Measurements from ENCODE around the gene PARD3B.

PARD3B gene

DNA sequence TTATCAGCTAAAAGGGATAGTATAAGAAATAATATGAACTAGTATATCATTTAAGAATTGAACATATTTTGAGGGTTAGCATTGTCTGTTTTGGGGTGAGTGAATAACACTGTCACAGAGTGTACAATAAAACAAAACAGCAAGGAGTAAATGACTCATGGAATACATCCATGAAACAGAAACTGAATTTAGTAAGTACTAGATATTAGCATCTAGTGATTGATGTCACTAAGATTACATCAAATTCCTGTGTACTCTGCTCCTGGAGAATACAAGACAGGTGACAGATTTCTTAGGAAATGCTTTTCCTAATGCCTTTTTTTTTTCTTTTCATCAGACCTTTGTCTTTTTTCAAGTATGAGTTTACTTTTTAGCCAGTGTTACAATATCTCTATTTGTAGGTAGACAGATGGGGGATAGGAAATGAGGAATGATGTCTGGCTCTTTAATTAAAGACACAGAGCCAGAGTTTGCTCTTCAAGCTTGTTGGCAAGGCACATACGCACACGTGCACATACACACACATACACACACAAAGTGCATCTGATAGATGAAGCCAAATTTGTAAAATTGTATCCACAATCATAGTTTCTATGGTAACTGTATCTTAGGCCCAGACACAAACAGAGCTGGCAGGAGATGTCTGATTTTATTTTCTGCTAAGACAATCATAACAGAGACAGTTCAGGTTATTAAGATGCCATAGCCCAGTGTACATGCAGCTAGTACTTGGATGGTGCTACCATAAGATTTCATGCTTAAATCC is 998.8 kb downstream of the PARD3B start:
- no peak for DNase-seq

DNA sequence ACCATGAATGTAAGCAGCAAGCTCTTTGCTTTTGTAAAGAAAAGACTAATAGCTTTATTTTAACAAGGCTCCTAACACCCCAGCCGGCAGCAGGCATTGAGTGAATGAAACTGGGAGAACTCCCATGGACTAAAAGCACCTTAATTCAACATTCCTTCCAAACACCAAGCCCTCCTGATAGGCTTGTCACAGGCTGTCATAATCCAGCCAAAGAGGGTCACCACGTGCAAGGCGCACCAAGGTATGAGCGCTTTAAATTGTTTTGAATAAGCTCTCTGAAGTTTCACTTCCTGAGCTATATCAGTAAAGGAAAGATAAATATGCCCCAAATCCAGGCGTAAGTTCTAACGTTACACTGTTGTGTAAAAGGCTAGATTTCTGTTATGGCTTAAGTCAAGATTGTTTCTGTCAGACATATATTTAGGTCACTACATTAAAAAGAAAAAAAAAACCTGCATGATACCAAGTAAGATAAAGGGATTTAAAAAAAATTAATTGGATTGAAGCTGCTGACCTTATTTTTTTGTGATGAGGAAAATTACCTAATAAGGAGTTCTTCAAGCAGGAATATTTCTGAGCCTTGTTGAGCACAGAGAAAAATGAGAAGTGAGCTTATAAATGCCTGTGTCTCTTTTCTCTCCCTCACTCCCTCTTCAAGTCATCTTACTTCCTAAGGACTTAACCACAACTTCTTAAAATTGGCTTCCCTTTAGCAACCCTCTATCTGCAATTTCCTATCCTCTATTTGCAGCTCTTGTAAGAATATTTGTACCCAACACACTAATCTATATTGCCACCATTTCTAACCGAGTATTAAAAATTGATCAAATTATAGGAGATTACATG is 1000.9 kb downstream of the PARD3B start:
- no peak for DNase-seq

DNA sequence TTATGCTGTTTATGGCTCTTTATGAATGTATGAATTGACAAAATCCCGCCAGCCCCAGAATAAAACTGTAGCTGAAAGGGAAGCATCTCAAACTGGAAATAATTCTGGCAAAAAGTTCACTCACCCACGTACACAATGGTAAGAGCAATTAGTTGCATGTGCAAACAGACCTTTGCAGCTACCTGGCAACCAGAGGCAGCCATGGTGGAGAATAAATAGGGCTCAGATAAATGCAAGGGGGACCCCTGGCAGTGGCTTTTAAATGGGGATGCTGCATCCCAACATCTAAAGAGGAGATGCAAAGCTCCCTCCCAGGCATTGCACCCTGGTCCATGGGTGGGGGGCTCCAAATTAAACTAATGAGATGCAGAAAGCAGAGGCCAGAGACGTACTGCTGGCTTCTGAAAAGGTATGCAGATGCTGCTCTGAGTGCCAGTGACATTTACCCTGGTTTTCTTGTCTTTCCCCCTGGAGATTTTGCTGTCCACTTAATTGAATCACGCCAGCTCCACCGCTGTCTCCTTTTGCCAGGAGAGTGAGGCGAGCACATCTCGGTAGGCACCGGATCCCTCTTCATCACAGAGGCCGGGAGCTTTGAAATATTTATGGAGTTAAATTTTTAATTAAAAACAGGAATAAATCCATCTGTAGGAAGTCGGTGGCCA is 1010.4 kb downstream of the PARD3B start:
- no peak for DNase-seq

DNA sequence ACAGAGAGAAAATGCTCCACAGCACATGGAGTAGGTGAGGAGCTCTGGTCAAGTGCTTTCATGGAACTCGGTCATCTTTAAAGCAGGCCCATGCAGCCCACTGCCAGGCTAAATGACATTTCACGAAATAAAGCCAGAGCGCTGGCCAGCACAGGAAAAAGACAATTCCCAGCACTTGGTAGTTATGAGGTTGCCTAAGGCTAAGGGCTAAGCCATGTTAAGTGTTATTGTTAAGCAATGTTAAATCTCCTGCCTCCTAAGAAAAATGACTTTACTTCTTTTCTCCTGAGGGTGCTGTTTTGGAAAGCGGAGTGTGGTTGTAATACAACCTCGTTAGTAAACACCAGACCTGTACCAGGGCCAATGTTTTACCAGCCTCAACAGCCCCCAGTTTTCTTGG is 1011.1 kb downstream of the PARD3B start:
- DNase-seq = no peak

DNA sequence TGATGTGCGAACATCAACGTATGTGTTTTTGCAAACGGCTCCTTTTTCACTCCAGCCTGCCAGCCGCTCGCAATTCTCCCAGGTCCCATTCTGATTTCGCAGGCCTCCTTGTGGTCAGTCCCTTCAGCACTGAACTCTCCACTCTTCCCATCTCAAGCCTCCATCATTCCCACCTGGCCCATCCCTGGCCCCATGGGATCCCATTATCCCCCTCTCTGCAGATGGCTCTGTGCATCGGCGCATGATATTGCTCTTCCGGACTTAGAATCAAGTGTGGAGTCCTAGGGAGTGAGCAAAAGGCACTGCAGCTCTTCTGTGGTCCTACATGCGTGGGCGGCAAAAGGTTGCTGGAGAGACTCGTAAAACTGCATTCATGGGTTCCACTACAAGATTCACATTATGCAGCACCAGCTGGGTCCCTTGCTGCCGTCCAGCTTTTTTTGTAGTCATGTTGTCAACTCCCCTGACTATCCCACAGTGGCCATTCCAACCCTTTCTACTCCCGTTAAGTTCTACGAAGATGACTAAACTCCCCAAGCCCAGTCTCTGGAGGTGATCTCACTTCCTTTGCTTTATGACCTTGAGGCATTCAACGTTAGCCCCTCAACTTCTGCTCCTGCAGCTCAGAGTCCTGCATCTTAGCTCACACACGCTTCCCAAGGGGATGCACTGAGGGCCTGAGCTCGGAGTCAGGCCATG is 1011.7 kb downstream of the PARD3B start:
- no peak for DNase-seq

DNA sequence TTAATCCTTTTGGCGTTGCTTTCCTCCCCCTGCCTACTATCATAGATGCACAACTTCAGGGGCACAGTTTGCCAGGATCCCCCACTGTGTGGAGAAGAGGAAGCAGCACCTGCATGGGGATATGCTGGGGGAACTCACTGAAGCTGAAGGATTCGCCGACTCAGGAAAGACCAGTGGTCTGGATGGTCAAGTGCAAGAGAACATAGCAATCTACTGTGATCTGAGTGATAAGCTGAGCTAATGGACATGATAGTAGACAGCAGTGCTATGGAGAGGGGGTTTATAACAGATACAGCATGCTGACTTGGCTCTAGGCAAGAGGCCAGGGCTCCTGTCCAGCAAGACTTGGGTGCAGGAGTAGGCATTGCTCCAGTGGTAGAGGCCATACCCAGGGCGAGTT is 1012.6 kb downstream of the PARD3B start:
- no peak for DNase-seq

DNA sequence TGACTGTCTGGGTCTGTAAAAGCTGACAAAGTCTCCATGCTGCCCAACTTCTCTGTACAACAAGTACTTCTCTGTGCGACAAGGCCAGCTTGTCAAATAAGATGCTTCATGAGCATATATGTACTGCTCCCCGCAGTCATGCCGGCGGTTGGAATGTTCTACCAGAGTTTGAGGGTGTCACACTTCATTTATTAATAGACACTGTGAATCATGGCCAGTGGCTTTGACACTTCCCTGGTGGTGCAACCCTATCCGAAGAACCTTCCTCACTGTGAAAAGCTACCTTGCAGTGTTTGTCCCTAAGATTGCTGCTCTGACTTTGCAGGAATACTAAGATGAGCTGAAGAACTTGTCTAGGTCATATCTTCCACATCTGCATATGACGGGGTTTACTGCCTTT is 1016.2 kb downstream of the PARD3B start:
- no peak for DNase-seq

DNA sequence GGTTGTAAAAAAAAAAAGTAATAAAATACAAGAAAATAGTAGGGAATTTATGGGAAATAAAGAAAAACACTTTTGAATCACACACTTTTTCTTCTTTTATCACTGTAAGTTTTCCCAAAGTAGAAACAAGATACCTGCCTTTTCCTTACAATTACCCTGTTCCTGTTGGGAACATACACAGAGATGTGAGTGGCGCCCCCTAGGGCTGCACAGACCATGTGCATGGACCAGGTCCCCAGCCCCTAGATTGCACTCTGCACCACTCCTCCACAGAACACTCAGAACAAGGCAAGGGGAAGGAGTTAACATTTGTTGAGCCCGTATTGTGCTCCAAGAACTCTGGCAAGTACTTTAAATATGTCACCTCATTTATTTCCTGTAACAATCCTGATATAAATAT is 1018.4 kb downstream of the PARD3B start:
- DNase-seq = no peak

DNA sequence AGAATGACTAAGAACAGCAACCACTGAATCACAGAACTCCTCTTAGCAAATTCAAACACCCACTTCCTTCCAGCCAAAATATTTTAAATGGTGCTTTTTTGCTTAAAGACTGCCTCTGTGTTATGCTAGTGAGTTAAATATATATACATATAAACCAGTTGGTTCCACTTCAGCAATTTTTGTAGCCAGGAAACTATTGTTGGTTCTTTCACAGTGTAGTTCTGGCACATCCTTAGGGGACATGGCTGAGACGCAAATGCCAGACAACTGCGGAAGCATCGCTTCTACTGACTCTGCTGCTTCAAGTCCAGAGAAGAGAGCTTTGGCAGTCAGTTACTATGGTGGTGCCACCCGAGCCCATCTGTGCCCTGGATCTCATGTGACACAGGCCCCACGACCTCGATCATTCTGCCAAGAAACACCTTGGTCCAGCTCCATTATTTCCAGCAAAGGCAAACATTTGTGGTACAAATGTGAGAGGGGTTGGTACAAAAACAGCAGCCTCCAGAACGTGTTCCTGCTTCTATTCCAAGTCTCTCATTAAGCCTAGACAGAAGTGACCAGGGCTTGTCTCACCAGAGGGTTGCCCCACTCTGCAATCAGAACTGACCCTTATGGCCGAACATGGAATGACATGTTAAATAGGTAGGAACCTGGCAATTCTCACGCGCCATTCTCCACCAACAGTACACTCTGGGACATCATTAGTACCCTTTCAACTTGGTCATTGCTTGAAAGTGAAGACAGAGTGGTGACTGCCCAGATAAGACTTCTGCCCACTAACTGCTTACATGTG is 1019.3 kb downstream of the PARD3B start:
- DNase-seq = no peak

DNA sequence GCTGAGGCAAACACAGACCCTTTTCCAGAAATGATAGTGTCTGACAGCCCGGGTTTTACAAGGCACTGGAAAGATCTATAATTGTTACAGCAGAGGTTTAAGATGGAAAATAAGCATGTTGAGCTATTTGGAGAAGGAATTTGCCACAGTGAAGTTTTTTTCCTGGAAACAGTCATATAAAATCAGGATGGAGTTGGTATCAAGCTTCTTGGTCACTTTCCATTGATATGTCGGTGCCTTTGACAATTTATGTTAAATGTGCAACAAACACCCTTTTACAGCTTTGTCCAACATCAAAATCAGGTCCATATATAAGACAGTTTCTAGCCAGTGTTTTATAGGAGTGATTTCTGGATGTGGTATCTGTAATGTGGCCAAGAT is 1019.9 kb downstream of the PARD3B start:
- DNase-seq = no peak

DNA sequence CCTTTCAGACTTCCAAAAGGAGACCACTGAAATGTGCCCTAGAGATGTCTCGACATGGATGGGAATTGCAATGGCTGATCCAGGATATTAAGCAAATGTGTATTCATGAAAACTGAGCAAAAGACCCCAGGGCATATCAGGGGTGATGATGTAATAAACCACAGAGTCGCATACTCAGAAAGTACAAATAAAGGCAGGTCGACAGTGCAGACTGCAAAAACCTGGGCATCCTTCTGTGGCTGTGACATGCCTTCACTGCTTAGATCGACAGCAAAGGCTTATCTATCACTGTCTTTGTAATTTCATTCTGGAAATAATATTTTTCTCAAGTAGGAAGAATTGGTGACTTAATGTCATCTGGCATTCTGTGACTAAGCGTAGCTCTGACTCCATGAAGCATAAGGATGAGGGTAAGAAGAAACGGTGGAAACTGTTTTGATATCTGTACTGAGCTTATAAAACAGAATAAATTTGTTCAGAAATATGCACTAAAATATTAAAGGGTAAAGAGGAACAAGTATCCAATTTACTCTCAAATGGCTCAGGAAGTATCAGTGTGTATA is 1021.4 kb downstream of the PARD3B start:
- no peak for DNase-seq

DNA sequence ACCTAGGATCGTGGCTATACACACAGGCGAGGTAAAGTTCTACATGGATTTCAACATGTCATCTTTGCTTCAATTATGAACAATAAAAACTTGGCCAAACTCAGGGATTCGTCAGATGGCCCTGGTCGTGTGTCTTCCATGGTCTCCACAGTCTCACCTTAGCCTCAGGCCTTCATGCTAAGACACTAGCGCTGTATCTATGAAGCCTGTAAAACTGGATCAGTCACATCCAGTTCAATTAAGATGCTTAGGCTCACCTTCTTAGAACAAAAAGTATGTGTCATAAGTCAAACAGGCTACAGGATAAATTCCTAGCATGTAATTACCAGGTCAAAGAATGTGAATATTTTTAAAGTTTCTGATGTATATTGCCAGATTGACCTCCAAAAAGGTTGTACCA is 1023.3 kb downstream of the PARD3B start:
- DNase-seq = no peak

DNA sequence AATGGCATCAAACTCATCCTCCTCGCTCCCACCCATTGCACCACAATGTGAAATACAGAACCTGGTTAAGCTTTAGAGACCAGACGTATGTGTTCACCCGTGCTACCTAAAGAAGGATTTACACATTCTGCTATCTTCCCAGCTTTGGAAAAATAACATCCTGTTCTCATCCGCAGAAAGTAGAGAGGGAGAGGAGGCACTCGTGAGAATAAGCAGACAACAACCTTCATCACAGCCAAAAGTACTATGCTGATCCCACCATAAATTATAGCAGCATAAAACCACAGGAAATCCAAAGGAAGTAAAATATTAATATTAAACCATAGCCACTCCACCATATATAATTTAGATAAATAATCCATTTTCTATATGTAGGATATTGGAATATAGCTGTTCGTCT is 1025.4 kb downstream of the PARD3B start:
- DNase-seq = no peak

DNA sequence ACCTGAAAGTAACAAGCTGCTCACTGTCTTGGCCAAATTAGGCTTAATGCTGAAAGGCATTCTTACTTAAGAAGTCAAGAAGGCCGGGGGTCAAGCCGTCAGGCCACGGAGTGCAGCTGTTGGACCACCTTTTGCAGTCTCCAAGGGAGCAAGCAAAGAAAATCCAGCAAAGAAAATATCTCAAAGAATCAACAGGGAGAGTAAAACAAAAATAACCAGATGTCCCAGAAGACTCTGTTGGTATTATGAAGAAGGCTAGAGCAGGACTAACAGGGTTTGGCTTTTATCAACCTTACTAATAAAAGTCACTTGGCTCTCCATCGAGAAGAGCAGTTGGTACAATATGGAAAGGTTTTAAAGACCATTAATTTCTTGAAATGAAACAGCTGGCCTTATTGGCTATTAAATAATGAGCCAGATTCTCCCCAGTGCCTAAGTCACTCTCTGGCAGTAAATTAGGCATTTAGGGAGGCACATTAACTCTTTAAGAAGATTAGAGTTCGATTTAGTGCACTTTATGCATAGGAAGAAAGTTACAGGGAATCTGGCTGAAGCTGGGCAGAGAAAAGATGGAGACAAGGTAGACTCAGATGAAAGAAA is 1026.2 kb downstream of the PARD3B start:
- no peak for DNase-seq

DNA sequence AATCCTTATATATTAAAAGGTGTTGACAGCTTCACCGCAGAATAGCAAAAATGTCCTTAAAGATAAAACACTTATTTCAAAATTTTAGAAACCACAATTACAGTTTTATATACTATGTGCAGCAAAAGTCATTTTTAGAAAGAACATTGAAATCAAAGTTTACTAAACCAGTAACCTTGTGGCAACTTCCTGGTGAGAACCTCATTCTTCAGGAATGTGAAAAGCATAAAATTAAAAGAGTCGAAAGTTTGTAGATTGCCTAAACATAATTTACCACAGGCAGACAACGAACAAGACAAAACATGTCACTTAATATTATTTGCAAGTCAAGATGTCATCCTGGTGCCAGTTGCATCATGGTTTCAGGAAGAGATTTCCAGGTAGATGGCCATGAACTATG is 1028.7 kb downstream of the PARD3B start:
- DNase-seq = no peak

DNA sequence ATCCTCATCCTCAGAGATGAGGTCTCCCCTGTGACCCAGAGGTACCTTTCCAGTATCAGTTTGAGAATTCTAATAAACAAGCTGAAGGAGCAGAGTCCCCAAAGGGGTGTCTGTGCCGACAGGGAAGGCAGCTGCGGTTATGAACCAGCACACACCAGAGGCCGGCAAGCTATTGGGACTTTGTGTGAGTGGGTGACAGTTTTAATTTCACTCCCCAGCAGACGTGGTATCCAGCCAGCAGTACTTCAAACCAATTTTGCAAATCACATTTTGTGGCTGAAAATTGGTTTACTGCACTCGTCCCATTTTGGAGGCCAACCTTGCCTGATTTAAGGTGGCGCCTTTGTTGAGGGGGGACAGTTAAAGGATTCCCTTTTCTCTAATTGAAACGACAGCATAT is 1034.1 kb downstream of the PARD3B start:
- DNase-seq = no peak

DNA sequence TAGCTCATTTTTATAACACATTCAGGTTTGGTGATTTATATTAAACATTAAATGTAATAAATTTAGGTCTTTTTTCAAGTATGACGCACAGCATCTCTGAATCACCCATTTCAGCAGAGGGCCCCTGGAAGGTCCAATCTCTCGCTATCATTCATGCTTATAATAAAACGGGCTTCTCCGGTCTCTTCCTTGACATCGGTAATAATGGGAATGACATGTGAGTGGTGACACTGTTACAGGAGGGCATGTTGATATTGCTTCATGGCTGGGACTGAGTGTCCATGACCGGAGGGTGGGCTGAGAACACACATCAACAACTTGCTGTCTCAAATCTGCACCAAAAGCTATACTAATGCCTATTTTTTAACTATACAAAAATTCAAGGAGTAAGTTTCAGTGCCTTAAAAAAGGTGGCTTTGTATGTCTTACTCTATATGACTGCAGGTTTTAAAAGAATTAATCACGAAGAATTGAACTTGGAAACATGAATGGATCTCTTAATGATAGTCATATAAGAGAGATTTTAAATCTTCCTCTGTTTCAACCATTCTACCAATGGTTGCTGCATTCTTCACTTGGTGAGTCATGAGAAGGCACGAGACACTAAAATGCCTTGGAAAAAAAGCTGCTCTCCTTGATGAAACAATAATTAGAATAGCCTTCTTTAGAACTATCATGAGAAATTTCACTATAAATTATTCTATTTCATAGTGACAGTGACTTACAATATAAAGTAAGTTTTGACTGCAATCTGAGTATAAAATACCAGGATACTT is 1035.1 kb downstream of the PARD3B start:
- DNase-seq = no peak

DNA sequence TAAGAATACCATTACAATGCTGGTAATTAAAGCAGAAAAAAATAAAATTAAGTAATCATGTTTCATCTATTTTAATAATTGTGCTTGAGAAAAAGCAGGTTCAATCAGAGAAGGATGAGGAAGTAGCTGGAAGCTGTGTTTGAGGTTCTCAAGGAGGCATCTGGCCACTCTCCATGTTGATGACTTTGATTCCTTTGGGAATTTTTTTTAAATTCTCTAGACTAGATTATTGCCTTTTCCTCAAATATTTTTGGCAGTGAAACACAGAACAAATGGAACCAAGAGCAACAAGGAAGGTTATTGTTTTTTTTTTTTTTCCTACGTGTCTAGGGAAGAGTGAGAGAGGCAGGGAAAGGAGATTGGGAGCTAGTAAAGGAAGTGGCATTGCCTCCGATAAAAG is 1037.1 kb downstream of the PARD3B start:
- DNase-seq = no peak

DNA sequence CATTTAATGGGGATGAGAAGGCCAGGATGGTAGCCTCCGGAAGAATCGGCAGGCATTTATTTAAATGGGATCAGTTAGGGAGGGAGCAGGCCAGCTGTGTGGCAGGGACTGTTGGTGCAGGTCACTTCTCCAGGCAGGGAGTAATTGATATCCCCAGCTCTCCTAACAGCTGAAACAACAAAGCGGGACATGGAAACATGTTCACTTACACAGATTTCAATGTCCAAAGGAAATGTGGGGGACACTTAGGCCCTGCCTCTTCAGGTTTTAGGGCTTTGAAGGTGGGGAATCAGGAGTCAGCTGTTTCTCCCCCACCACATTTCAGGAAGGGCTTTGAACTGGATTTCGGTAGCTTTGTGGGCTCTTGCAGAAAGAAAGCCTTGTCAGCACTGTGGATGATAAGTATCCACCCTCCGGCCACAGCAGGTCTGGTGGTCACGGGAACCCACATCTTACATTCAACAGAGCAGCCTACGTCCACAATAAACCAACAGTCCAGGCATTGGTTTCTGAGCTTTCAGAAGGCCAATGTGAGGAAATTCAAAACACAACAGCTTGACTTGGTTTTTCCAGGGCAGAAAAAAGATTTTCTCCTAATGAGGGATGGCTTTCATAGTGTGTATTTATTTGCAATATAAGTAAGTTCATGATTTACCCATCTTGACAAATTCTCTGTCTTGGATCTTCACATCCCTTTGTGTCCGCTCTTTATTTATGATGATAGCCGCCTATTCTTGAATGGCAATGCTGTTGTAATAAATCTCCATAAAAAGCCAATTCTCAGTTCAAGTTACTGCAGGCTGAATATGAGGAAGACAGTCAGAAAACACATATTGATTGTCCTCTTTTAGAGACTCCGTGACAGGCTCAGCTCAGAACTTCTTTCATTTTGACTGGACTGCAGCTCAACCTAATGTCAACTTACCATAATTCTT is 1040.4 kb downstream of the PARD3B start:
- no peak for DNase-seq

DNA sequence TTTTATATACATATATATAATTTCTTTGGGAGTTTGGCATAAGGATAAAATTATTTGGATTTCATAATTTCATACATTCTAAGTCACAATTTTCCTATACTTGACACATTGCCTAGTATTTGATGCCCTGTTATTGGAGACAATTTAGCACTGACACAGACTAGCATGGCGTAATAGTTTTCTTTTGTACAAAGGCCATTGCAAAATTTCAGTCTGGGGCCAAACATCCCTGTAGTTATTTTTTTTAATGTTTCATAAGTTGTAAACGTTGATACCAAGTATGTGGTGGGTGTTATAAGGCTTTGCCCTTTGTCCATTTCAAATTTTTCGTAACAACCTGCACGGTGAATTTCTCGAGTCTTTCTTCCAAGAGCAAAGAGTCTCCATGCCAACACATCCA is 1041.4 kb downstream of the PARD3B start:
- no peak for DNase-seq

Data from activated CD4-positive, alpha-beta T cell treated with anti-CD3 and anti-CD28 coated beads, Interleukin-2, amount 50 U/mL, for 4 hours (primary cell).